ENCODE results near the gene PPP1R17. TPM values are rescaled to one million over a fixed set of nuclear protein-coding genes. Genes with fewer than 3 reads are reported as not detected.

PPP1R17 gene
- total and polyA plus RNA-seq, 2 donors (not counting 3 experiments of a cell fraction or from before 2014, with no cell fraction given), result not detected

GRCh38 chr7:31699050-31699449 is 12.0 kb downstream of the PPP1R17 start:
- DNase-seq (ENCODE audit: low read depth, low spot score) (no peak), FAIRE-seq (no peak)
- no peaks in the 10 kb centered on the region for H3K4me1 ChIP-seq (ENCODE audit: control insufficient read depth, extremely low read depth, insufficient read depth, low read length)
- no peak overlapping the region for H3K4me3 ChIP-seq (replicated peaks in 1 of 3; ENCODE audit: insufficient read depth in 1 of 3, low read depth in 1 of 3, low read length in 3 of 3)
- H3K9me3 ChIP-seq (replicated peaks; ENCODE audit: control insufficient read depth, insufficient read depth, low read length), result no peaks in the 10 kb centered on the region
- dilution Hi-C loops (cut with MboI; ENCODE audit: extremely low pct_ligation_motif_present, low sequenced_read_pairs) (no loop called here), intact Hi-C loops (cut with micrococcal nuclease) (loop anchor here (5.0 kb wide), 1 partner anchor 52 kb away; no protein-coding TSS in a partner anchor)
- H3K27ac ChIP-seq (ENCODE audit: insufficient read depth, low read depth, low read length), result no peak overlapping the region
- H3K4me2 ChIP-seq (ENCODE audit: insufficient read depth, low read length), result no peak overlapping the region
- H4K20me1 ChIP-seq (replicated peaks; ENCODE audit: control insufficient read depth, extremely low read depth, insufficient read depth, low read length), result no peaks in the 10 kb centered on the region
- CTCF ChIA-PET, result no interaction called here
- H2AFZ ChIP-seq (ENCODE audit: low read depth, low read length), result no peak overlapping the region
- no peaks in the 10 kb centered on the region for H3K79me2 ChIP-seq (ENCODE audit: control insufficient read depth, insufficient read depth, low read length)
- BruUV-seq (replicated peaks), result no TSS peak
- no peak overlapping the region for H3K9ac ChIP-seq (replicated peaks; ENCODE audit: extremely low read depth, insufficient read depth, low read length)
- POLR2A ChIA-PET, result no interaction called here
- H3K27me3 ChIP-seq (ENCODE audit: control insufficient read depth in 2 of 2, insufficient read depth in 2 of 2, low read length in 2 of 2), result no peaks in the 10 kb centered on the region
- no peaks in the 10 kb centered on the region for H3K36me3 ChIP-seq (ENCODE audit: control insufficient read depth in 2 of 2, extremely low read depth in 1 of 2, insufficient read depth in 2 of 2, low read length in 2 of 2)
- no peak for TF ChIP-seq CTCF (IDR thresholded peaks at IDR 0.05; ENCODE audit: extremely low read depth in 1 of 2, insufficient read depth in 1 of 2, low read depth in 1 of 2, low read length in 2 of 2)
- TF ChIP-seq GATA2 (IDR thresholded peaks at IDR 0.05; ENCODE audit: insufficient read depth, insufficient read length, low read depth, low read length), result no peak
- TF ChIP-seq POLR2A (IDR thresholded peaks at IDR 0.05; ENCODE audit: low read depth, low read length), result no peak
- TF ChIP-seq POLR2AphosphoS5 (IDR thresholded peaks at IDR 0.05; ENCODE audit: insufficient read depth, low read depth, low read length), result no peak
- TF ChIP-seq MYC (IDR thresholded peaks at IDR 0.05; ENCODE audit: low read depth, low read length), result no peak
- no peak for TF ChIP-seq JUN (IDR thresholded peaks at IDR 0.05; ENCODE audit: borderline replicate concordance, insufficient read depth, insufficient read length, low read depth)
- TF ChIP-seq EZH2 (IDR thresholded peaks at IDR 0.05; ENCODE audit: borderline replicate concordance, low read depth, low read length, severe bottlenecking), result no peak
- TF ChIP-seq FOS (IDR thresholded peaks at IDR 0.05; ENCODE audit: borderline replicate concordance, insufficient read depth, low read length), result no peak
- TF ChIP-seq MAX (IDR thresholded peaks at IDR 0.05; ENCODE audit: insufficient read depth, insufficient read length), result no peak
- no peaks in the 10 kb centered on the region for H3K9me1 ChIP-seq (replicated peaks; ENCODE audit: control insufficient read depth, extremely low read depth, insufficient read depth, low read length)
